H1 (cell line): ENCODE results near the gene SCARB2. TPM values are rescaled to one million over a fixed set of nuclear protein-coding genes. Genes with fewer than 3 reads are reported as not detected.

ENCODE experiments used
- CTCF ChIA-PET: fragments of 300-600 bp; sonication (Branson Sonifier 250); formaldehyde crosslinking; loops from one replicate; lab custom pipeline; 2021; ENCODE audit not compliant: partially characterized antibody; lab: Charles Lee
- POLR2A ChIA-PET: fragments of 300-600 bp; sonication (Branson Sonifier 250); formaldehyde crosslinking; loops from one replicate; lab custom pipeline; 2021; ENCODE audit warnings: inconsistent platforms; ENCODE audit not compliant: partially characterized antibody; lab: Charles Lee
- DNase-seq, 2 experiments: peaks; one replicate each; pipeline versions ENCODE4 v3.0.0 to v3.0.0-alpha.2; 2010 to 2022; ENCODE audit warnings: low spot score in 2 of 2, low read depth in 1 of 2, mixed read lengths in 1 of 2
- FAIRE-seq: peaks from 2 replicates; lab custom pipeline; 2011; peaks lifted over from hg19 to GRCh38; lab: Jason Lieb, UNC
- H2AFZ ChIP-seq: 2 replicates; pipeline ENCODE4 v1.8.1; 2012; ENCODE audit warnings: low read length, inconsistent platforms
- H2AK5ac ChIP-seq: 2 replicates; pipeline ENCODE4 v1.6.1; 2013; ENCODE audit warnings: low read depth, low read length
- H2BK120ac ChIP-seq: replicated peaks from 2 replicates; pipeline ENCODE3; 2013; ENCODE audit warnings: low read depth, low read length, inconsistent platforms
- H2BK12ac ChIP-seq: 2 replicates; pipeline ENCODE4 v1.6.1; 2013; ENCODE audit warnings: low read depth, low read length
- H2BK15ac ChIP-seq: 2 replicates; pipeline ENCODE4 v1.6.1; 2013; ENCODE audit warnings: low read length
- H2BK20ac ChIP-seq: 2 replicates; pipeline ENCODE4 v1.6.1; 2013; ENCODE audit warnings: low read length
- H2BK5ac ChIP-seq: 2 replicates; pipeline ENCODE4 v1.6.1; 2013; ENCODE audit warnings: low read depth, low read length
- H3K14ac ChIP-seq: 2 replicates; pipeline ENCODE4 v1.6.1; 2013; ENCODE audit warnings: inconsistent platforms; ENCODE audit not compliant: insufficient read length
- H3K18ac ChIP-seq: 2 replicates; pipeline ENCODE4 v1.6.1; 2013; ENCODE audit warnings: low read length; ENCODE audit errors: extremely low read depth
- H3K23ac ChIP-seq: 2 replicates; pipeline ENCODE4 v1.6.1; 2013; ENCODE audit warnings: inconsistent platforms; ENCODE audit not compliant: insufficient read length
- H3K23me2 ChIP-seq: 2 replicates; pipeline ENCODE4 v1.6.1; 2013; ENCODE audit warnings: low read depth, low read length
- H3K27ac ChIP-seq: 2 replicates; pipeline ENCODE4 v1.6.1; 2011; ENCODE audit warnings: low read depth, low read length, inconsistent platforms
- H3K27me3 ChIP-seq, 4 experiments: replicated peaks in 1 of 4; 1 replicate in 1 of 4; 2 replicates in 3 of 4; pipeline versions ENCODE4 v1.6.1 to v1.8.1; 2011 to 2013; ENCODE audit warnings: low read length in 3 of 4, mild to moderate bottlenecking in 3 of 4, inconsistent platforms in 2 of 4, mixed read lengths in 2 of 4, moderate library complexity in 1 of 4; ENCODE audit not compliant: control insufficient read depth in 3 of 4, insufficient read depth in 3 of 4; ENCODE audit errors: extremely low read depth in 1 of 4
- H3K36me3 ChIP-seq, 4 experiments: 2 replicates each; pipeline versions ENCODE4 v1.6.1 to v1.8.1; 2011 to 2013; ENCODE audit warnings: mild to moderate bottlenecking in 4 of 4, low read length in 3 of 4, moderate library complexity in 2 of 4, control low read depth in 1 of 4, inconsistent platforms in 1 of 4; ENCODE audit not compliant: insufficient read depth in 4 of 4, control insufficient read depth in 2 of 4
- H3K4ac ChIP-seq: replicated peaks from 2 replicates; pipeline ENCODE3; 2013; ENCODE audit warnings: low read length, low read depth, mixed read lengths, inconsistent platforms; ENCODE audit not compliant: insufficient read length
- H3K4me1 ChIP-seq, 4 experiments: replicated peaks in 1 of 4; 1 replicate in 1 of 4; 2 replicates in 3 of 4; pipeline versions ENCODE4 v1.6.1 to v1.8.1; 2011 to 2013; ENCODE audit warnings: low read length in 3 of 4, inconsistent platforms in 2 of 4, mixed read lengths in 1 of 4; ENCODE audit not compliant: insufficient read depth in 4 of 4, control insufficient read depth in 3 of 4
- H3K4me2 ChIP-seq, 2 experiments: 2 replicates each; pipeline versions ENCODE4 v1.6.1 to v1.8.1; 2011 to 2013; ENCODE audit warnings: low read depth in 2 of 2, low read length in 2 of 2, control low read depth in 1 of 2, inconsistent platforms in 1 of 2, mild to moderate bottlenecking in 1 of 2; ENCODE audit not compliant: insufficient read depth in 1 of 2
- H3K4me3 ChIP-seq, 4 experiments: fragments of 200-600, 300-600 bp in 1 of 4; sonication (generic), shearing (Covaris generic), sonication (Bioruptor Twin) in 1 of 4; 2 replicates each; pipeline versions ENCODE4 v1.5.1 to v1.8.1; 2011 to 2016; ENCODE audit warnings: low read length in 4 of 4, low read depth in 3 of 4, control low read depth in 2 of 4, inconsistent platforms in 2 of 4, mild to moderate bottlenecking in 2 of 4, mixed read lengths in 1 of 4, moderate library complexity in 1 of 4; ENCODE audit not compliant: insufficient read depth in 2 of 4; ENCODE audit errors: extremely low read depth in 1 of 4
- H3K56ac ChIP-seq: replicated peaks from 2 replicates; pipeline ENCODE3; 2013; ENCODE audit warnings: low read depth, mild to moderate bottlenecking, mixed read lengths, low read length, inconsistent platforms; ENCODE audit not compliant: insufficient read length
- H3K79me1 ChIP-seq: 2 replicates; pipeline ENCODE4 v1.6.1; 2013; ENCODE audit warnings: low read depth, low read length, control low read depth
- H3K79me2 ChIP-seq, 2 experiments: 2 replicates each; pipeline versions ENCODE4 v1.6.1 to v1.8.1; 2012 to 2013; ENCODE audit warnings: low read length in 2 of 2, mild to moderate bottlenecking in 2 of 2, inconsistent platforms in 1 of 2; ENCODE audit not compliant: insufficient read depth in 2 of 2, control insufficient read depth in 1 of 2
- H3K9ac ChIP-seq, 4 experiments: replicated peaks in 1 of 4; 1 replicate in 1 of 4; 2 replicates in 3 of 4; pipeline versions ENCODE4 v1.6.1 to v1.8.1; 2011 to 2013; ENCODE audit warnings: low read depth in 3 of 4, low read length in 3 of 4, control low read depth in 2 of 4, mild to moderate bottlenecking in 2 of 4, moderate library complexity in 2 of 4, inconsistent platforms in 1 of 4; ENCODE audit errors: extremely low read depth in 1 of 4
- H3K9me3 ChIP-seq, 2 experiments: 2 replicates each; pipeline versions ENCODE4 v1.6.1 to v1.8.1; 2012 to 2013; ENCODE audit warnings: mild to moderate bottlenecking in 2 of 2, moderate library complexity in 2 of 2, control low read depth in 1 of 2, inconsistent platforms in 1 of 2, low read depth in 1 of 2, low read length in 1 of 2, mixed read lengths in 1 of 2; ENCODE audit not compliant: insufficient read depth in 2 of 2
- H4K20me1 ChIP-seq, 2 experiments: replicated peaks in 1 of 2; 2 replicates each; pipeline versions ENCODE3 to v1.8.1; 2011 to 2013; ENCODE audit warnings: inconsistent platforms in 2 of 2, low read length in 2 of 2, mild to moderate bottlenecking in 1 of 2; ENCODE audit not compliant: insufficient read depth in 2 of 2, control insufficient read depth in 1 of 2
- H4K5ac ChIP-seq: 2 replicates; pipeline ENCODE4 v1.6.1; 2013; ENCODE audit warnings: low read length, low read depth, mixed read lengths, inconsistent platforms; ENCODE audit not compliant: insufficient read length
- H4K8ac ChIP-seq: 2 replicates; pipeline ENCODE4 v1.8.0; 2013; ENCODE audit warnings: mild to moderate bottlenecking, moderate library complexity, low read length, inconsistent platforms; ENCODE audit not compliant: insufficient read depth; ENCODE audit errors: extremely low read depth
- H4K91ac ChIP-seq: replicated peaks from 2 replicates; pipeline ENCODE3; 2013; ENCODE audit warnings: low read length, mixed read lengths, inconsistent platforms; ENCODE audit not compliant: insufficient read length
- FOSL1 ChIP-seq: IDR thresholded peaks from 2 replicates; pipeline ENCODE4 v1.6.1; 2011; ENCODE audit warnings: mild to moderate bottlenecking, low read depth, low read length, moderate library complexity; ENCODE audit not compliant: insufficient read depth
- WGBS, 2 experiments: shearing (Covaris generic) in 1 of 2; methylation state at CpG; one replicate each; pipeline versions ENCODE4 v1.1.6 to v1.1.7; 2013 to 2015; ENCODE audit warnings: low lambda C conversion rate in 2 of 2, mixed read lengths in 2 of 2, inconsistent platforms in 1 of 2, low coverage in 1 of 2, missing lambda C conversion rate in 1 of 2; ENCODE audit not compliant: insufficient replicate concordance in 2 of 2, insufficient coverage in 1 of 2, insufficient read length in 1 of 2; ENCODE audit errors: extremely low coverage in 1 of 2, missing lambda C conversion rate in 1 of 2; 5-methylcytosine and 5-hydroxymethylcytosine counted together
- polyA plus RNA-seq, 7 experiments: library from polyadenylated mRNA; depleted of rRNA in 3 of 7; stranded (reverse) in 5 of 7; unstranded in 2 of 7; fragments of >200 nt in 5 of 7; fragments of 200-250 nt in 2 of 7; gene quantifications; 1 replicate in 5 of 7; 2 replicates in 1 of 7; 4 replicates in 1 of 7; pipeline versions ENCODE4 v1.2.1 to v1.2.3, GENCODE V29; 2011 to 2013; ENCODE audit warnings: missing spikeins in 2 of 7, mixed read lengths in 2 of 7
- total RNA-seq: library from RNA; stranded (reverse); fragmentation: NEBNext Ultra II Directional; extraction: Animal tissue kit (Norgen Biotek cat#: 25700); gene quantifications from 2 replicates; pipeline ENCODE4 v1.2.1, GENCODE V29; 2021

The SCARB2 gene
- total and polyA plus RNA-seq, 2 of the 8 experiments (the other 6 are each of a cell fraction or from before 2014, with no cell fraction given) = 18.5 to 35.7 TPM

DNA sequence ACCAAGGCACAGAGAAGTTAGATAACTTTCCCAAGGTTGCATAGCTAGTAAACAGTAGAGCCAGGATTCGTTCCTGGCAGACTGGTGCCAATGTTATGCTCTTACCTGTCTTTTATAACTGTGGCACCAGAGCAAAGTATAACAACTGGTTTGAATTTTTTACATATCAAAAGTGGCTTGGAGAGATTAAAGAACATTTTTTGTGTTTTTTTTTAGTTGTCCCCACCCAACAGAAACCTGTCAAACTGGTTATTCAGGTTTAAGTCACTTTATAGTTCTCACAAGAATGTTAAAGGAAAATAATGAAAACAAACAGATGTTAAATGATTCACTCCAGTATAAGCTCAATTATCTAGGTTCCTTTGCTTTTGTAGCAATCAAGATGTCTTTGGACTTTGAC, 22.3 kb upstream of the SCARB2 start:
- Histone ChIP-seq H3K23me2 (no peaks in the 10 kb centered on the region), H3K9me3 (peaks cover 3 to 6% of the 10 kb centered on the region in 2 experiments; a peak in 2 of 4 replicates), H3K36me3 (peaks cover 0 to 4% (median 0%) of the 10 kb centered on the region in 4 experiments; a peak in 2 of 8 replicates), H3K27me3 (no peaks in the 10 kb centered on the region), H4K8ac (no peak overlapping the region), H4K91ac (no peak overlapping the region), H2AFZ (no peak overlapping the region), H4K5ac (no peak overlapping the region), H3K18ac (no peak overlapping the region), H3K23ac (no peak overlapping the region), H3K4ac (no peak overlapping the region), H2AK5ac (no peak overlapping the region), H2BK5ac (no peak overlapping the region), H3K27ac (peak overlapping the region; percentile 35; the same call in 1 of the 2 replicates), H2BK12ac (no peak overlapping the region), H3K79me1 (no peaks in the 10 kb centered on the region), H3K4me2 (peak overlapping the region; percentile 41; a peak in 3 of 4 replicates), H3K56ac (no peak overlapping the region), H4K20me1 (no peaks in the 10 kb centered on the region), H3K14ac (no peak overlapping the region), H3K4me1 (peaks cover 3 to 9% (median 5%) of the 10 kb centered on the region in 4 experiments; a peak in 6 of 7 replicates), H2BK120ac (no peak overlapping the region), H2BK15ac (no peak overlapping the region), H2BK20ac (no peak overlapping the region), H3K4me3 (peak overlapping the region in 1 of 4 experiments; percentile 32; a peak in 1 of 8 replicates), H3K79me2 (peaks cover 0 to 12% of the 10 kb centered on the region in 2 experiments; a peak in 1 of 4 replicates), H3K9ac (no peak overlapping the region)
- POLR2A ChIA-PET = interaction anchor here (0.9 to 1.0 kb wide), 2 partner anchors 21 to 23 kb away, joined by 3 to 5 read pairs; partner anchors contain the start of gene SCARB2
- CTCF ChIA-PET = interaction anchor here (0.6 to 1.8 kb wide), 7 partner anchors 21 to 1574 kb away, joined by 3 to 7 read pairs (median 4); no protein-coding TSS in a partner anchor
- FAIRE-seq = peak; percentile 71
- 68% methylated on average over 1 of the region's 1 CpG; no CpG with 5 or more reads in 1 of the 2 experiments for WGBS, 2 experiments
- no peak for DNase-seq
- no peak for TF ChIP-seq FOSL1
